Breast epithelium (tissue), 3 donors: ENCODE results near the gene SCD5.

Source experiments
- CTCF ChIP-seq, 3 donors: fragments of 450-650 bp; IDR thresholded peaks; one replicate each; pipeline ENCODE4 v1.5.1; 2016 to 2017; ENCODE audit warnings: antibody characterized with exemption in 3 of 3, mild to moderate bottlenecking in 3 of 3, moderate library complexity in 3 of 3
- POLR2A ChIP-seq: fragments of 450-650 bp; IDR thresholded peaks from one replicate; pipeline ENCODE4 v1.6.1; 2016; ENCODE audit warnings: antibody characterized with exemption, mild to moderate bottlenecking, moderate library complexity
- POLR2AphosphoS5 ChIP-seq, 3 donors: sonication (generic); formaldehyde crosslinking; IDR thresholded peaks; one replicate each; pipeline ENCODE4 v1.6.1; 2017; ENCODE audit warnings: antibody characterized with exemption in 3 of 3

- no peak for TF ChIP-seq CTCF (IDR thresholded peaks at IDR 0.05)
- TF ChIP-seq POLR2A = no peak
- no peak for TF ChIP-seq POLR2AphosphoS5 (IDR thresholded peaks at IDR 0.05)
These were observed 120.5 kb downstream of the SCD5 start for GRCh38 chr4:82678051-82678450.
